K562 (cell line): ENCODE measurements around the gene KLHL35. TPM values are rescaled to one million over a fixed set of nuclear protein-coding genes. Genes with fewer than 3 reads are reported as not detected.

Experiments
- BRF1 ChIP-seq: IDR thresholded peaks from 3 replicates; pipeline ENCODE4 v1.6.1; 2011; ENCODE audit warnings: borderline replicate concordance, mild to moderate bottlenecking; ENCODE audit not compliant: insufficient read length; ENCODE audit errors: extremely low read depth
- GTF2F1 ChIP-seq: IDR thresholded peaks from 2 replicates; pipeline ENCODE4 v1.6.1; 2011; ENCODE audit warnings: low read depth, low read length, improper control_type of control experiment
- HDAC2 ChIP-seq: fragments of 450-650 bp; IDR thresholded peaks from 2 replicates; pipeline ENCODE4 v1.6.1; 2016; ENCODE audit warnings: mild to moderate bottlenecking
- JUNB ChIP-seq: fragments of 450-650 bp; formaldehyde crosslinking; conservative IDR thresholded peaks from 2 replicates; pipeline ENCODE4 v1.4.0; 2020; ENCODE audit warnings: mild to moderate bottlenecking
- NR1H2 ChIP-seq: sonication (generic); formaldehyde crosslinking; IDR thresholded peaks from 2 replicates; pipeline ENCODE4 v1.4.0; 2020; ENCODE audit warnings: mild to moderate bottlenecking, missing genetic modification reagents
- PHF20 ChIP-seq: fragments of 450-650 bp; IDR thresholded peaks from 2 replicates; pipeline ENCODE4 v1.6.1; 2018; ENCODE audit not compliant: partially characterized antibody
- POLR2H ChIP-seq: IDR thresholded peaks from 2 replicates; pipeline ENCODE4 v1.6.1; 2016; ENCODE audit warnings: missing genetic modification characterization, low read depth, mild to moderate bottlenecking, control low read depth, missing compliant biosample characterization, moderate library complexity
- RAD21 ChIP-seq, 2 experiments: fragments of 250-450 bp in 1 of 2; fragments of 450-650 bp in 1 of 2; sonication (Bioruptor Pico) in 1 of 2; formaldehyde crosslinking in 1 of 2; IDR thresholded peaks in 1 of 2; conservative IDR thresholded peaks in 1 of 2; 2 replicates each; pipeline versions ENCODE4 v1.4.0 to v1.8.0; 2020 to 2022; ENCODE audit warnings: mild to moderate bottlenecking in 2 of 2, moderate library complexity in 1 of 2
- RBM14 ChIP-seq: fragments of 200-400 bp; formaldehyde crosslinking; IDR thresholded peaks from 2 replicates; pipeline ENCODE4 v1.6.1; 2018; ENCODE audit warnings: low read depth, mild to moderate bottlenecking, low read length, moderate library complexity, borderline replicate concordance; ENCODE audit not compliant: insufficient read depth
- SMAD4 ChIP-seq: fragments of 250-450 bp; sonication (Bioruptor Pico); conservative IDR thresholded peaks from 2 replicates; pipeline ENCODE4 v1.8.0; 2021; ENCODE audit warnings: inconsistent platforms, mild to moderate bottlenecking, moderate library complexity
- ZNF146 ChIP-seq: IDR thresholded peaks from one replicate; pipeline ENCODE4 v1.6.1; 2018; ENCODE audit warnings: missing compliant biosample characterization; ENCODE audit not compliant: unreplicated experiment
- ZNF184 ChIP-seq: sonication (generic); formaldehyde crosslinking; IDR thresholded peaks from 2 replicates; pipeline ENCODE4 v1.5.0; 2020; ENCODE audit warnings: missing genetic modification reagents
- ZNF41 ChIP-seq: fragments of 250-450 bp; sonication (Bioruptor Pico); conservative IDR thresholded peaks from 2 replicates; pipeline ENCODE4 v1.4.0; 2020; ENCODE audit warnings: mild to moderate bottlenecking
- ZNF444 ChIP-seq: fragments of 250-450 bp; sonication (Bioruptor Pico); IDR thresholded peaks from 2 replicates; pipeline ENCODE4 v1.4.0; 2020; ENCODE audit warnings: mild to moderate bottlenecking, moderate library complexity
- ZNF717 ChIP-seq: fragments of 250-450 bp; sonication (Bioruptor Pico); IDR thresholded peaks from 2 replicates; pipeline ENCODE4 v1.5.0; 2021
- polyA plus RNA-seq, 8 experiments: library from polyadenylated mRNA; depleted of rRNA in 4 of 8; stranded (reverse) in 5 of 8; unstranded in 3 of 8; fragments of >200 nt; fragmentation: Nextera tagmentation in 2 of 8; fragmentation: Illumina TruSeq in 1 of 8; extraction: Ambion mirVana in 2 of 8; extraction: Trizol in 1 of 8; gene quantifications; 2 replicates each; pipeline versions ENCODE4 v1.2.1 to v1.2.3, GENCODE V29; 2011 to 2014; ENCODE audit warnings: inconsistent platforms in 1 of 8, missing spikeins in 1 of 8
- total RNA-seq, 7 experiments: library from RNA; depleted of rRNA in 6 of 7; stranded (reverse); fragments of >200 nt in 6 of 7; fragmentation: Illumina TruSeq in 2 of 7; extraction: Trizol in 2 of 7; gene quantifications; 2 replicates each; pipeline versions ENCODE4 v1.2.1 to v1.2.3, GENCODE V29; 2011 to 2021; ENCODE audit warnings: low replicate concordance in 1 of 7
- TF ChIP-seq, protein P1 (sequence below): fragments of 450-650 bp; IDR thresholded peaks from 2 replicates; pipeline ENCODE4 v1.6.1; 2016; ENCODE audit warnings: antibody characterized with exemption
- TF ChIP-seq, protein P2 (sequence below): fragments of 450-650 bp; formaldehyde crosslinking; IDR thresholded peaks from 2 replicates; pipeline ENCODE4 v1.4.0; 2022; ENCODE audit warnings: missing genetic modification characterization
- TF ChIP-seq, protein P3 (sequence below): fragments of 250-450 bp; sonication (Bioruptor Pico); IDR thresholded peaks from 2 replicates; pipeline ENCODE4 v1.4.0; 2020; ENCODE audit warnings: mild to moderate bottlenecking, moderate library complexity
- TF ChIP-seq, protein P4 (sequence below): fragments of 250-450 bp; sonication (Bioruptor Pico); IDR thresholded peaks from 2 replicates; pipeline ENCODE4 v1.4.0; 2020; ENCODE audit warnings: mild to moderate bottlenecking, moderate library complexity
- TF ChIP-seq, protein P5 (sequence below): fragments of 450-650 bp; formaldehyde crosslinking; IDR thresholded peaks from 2 replicates; pipeline ENCODE4 v1.4.0; 2020; ENCODE audit warnings: mild to moderate bottlenecking, moderate library complexity

KLHL35 gene
- total and polyA plus RNA-seq, 9 of the 15 experiments (the other 6 are each of a cell fraction or from before 2014, with no cell fraction given) = not detected

DNA sequence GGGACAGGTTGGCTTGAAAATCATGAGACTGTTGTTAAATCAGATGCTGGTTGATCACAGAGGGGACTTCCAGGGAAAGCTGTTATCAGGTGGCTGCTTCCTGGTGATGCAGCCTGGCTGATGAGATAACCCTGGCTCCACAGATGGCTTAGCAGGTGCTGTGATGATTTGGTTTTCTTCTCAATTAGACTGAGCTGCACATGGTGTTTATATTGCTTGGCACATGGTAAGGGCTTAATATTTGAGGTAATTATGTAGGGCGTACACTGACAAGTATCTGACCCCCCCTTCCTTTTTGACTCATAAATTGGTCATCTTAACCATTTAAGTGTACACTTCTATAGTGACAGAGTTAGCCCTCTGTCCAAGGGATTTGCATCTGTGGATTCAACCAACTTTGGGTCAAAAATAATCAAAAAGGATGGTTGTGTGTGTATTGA, 26.6 kb downstream of the KLHL35 start (continued):
- TF ChIP-seq, protein P1, sequence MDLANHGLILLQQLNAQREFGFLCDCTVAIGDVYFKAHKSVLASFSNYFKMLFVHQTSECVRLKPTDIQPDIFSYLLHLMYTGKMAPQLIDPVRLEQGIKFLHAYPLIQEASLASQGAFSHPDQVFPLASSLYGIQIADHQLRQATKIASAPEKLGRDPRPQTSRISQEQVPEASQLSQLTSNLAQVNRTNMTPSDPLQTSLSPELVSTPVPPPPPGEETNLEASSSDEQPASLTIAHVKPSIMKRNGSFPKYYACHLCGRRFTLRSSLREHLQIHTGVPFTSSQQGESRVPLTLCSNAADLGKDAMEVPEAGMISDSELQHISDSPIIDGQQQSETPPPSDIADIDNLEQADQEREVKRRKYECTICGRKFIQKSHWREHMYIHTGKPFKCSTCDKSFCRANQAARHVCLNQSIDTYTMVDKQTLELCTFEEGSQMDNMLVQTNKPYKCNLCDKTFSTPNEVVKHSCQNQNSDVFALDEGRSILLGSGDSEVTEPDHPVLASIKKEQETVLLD = peak; percentile 74; the same call in 1 of the 2 replicates
- TF ChIP-seq ZNF41 (CRISPR knock-in tag) (0 out of 2 replicates have a peak, but pooled peaks have one; percentile 30), SMAD4 (CRISPR knock-in tag) (peak; percentile 94), GTF2F1 (no peak), RBM14 (no peak), RAD21 (CRISPR knock-in tag; conservative IDR thresholded peaks at IDR 0.05 in 1 of 2, IDR thresholded peaks at IDR 0.05 in 1 of 2) (no peak), ZNF146 (CRISPR knock-in tag) (no peak), ZNF717 (CRISPR knock-in tag) (no peak), HDAC2 (peak; percentile 80), NR1H2 (CRISPR knock-in tag) (no peak), PHF20 (no peak), POLR2H (tag) (peak; percentile 44; the same call in 1 of the 2 replicates), JUNB (CRISPR knock-in tag) (no peak), ZNF444 (CRISPR knock-in tag) (no peak), ZNF184 (no peak), BRF1 (no peak)
- TF ChIP-seq, protein P2, sequence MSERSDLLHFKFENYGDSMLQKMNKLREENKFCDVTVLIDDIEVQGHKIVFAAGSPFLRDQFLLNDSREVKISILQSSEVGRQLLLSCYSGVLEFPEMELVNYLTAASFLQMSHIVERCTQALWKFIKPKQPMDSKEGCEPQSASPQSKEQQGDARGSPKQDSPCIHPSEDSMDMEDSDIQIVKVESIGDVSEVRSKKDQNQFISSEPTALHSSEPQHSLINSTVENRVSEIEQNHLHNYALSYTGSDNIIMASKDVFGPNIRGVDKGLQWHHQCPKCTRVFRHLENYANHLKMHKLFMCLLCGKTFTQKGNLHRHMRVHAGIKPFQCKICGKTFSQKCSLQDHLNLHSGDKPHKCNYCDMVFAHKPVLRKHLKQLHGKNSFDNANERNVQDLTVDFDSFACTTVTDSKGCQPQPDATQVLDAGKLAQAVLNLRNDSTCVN = no peak
- TF ChIP-seq, protein P3, sequence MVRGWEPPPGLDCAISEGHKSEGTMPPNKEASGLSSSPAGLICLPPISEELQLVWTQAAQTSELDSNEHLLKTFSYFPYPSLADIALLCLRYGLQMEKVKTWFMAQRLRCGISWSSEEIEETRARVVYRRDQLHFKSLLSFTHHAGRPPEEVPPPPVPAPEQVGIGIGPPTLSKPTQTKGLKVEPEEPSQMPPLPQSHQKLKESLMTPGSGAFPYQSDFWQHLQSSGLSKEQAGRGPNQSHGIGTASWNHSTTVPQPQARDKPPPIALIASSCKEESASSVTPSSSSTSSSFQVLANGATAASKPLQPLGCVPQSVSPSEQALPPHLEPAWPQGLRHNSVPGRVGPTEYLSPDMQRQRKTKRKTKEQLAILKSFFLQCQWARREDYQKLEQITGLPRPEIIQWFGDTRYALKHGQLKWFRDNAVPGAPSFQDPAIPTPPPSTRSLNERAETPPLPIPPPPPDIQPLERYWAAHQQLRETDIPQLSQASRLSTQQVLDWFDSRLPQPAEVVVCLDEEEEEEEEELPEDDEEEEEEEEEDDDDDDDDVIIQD = no peak
- TF ChIP-seq, protein P4, sequence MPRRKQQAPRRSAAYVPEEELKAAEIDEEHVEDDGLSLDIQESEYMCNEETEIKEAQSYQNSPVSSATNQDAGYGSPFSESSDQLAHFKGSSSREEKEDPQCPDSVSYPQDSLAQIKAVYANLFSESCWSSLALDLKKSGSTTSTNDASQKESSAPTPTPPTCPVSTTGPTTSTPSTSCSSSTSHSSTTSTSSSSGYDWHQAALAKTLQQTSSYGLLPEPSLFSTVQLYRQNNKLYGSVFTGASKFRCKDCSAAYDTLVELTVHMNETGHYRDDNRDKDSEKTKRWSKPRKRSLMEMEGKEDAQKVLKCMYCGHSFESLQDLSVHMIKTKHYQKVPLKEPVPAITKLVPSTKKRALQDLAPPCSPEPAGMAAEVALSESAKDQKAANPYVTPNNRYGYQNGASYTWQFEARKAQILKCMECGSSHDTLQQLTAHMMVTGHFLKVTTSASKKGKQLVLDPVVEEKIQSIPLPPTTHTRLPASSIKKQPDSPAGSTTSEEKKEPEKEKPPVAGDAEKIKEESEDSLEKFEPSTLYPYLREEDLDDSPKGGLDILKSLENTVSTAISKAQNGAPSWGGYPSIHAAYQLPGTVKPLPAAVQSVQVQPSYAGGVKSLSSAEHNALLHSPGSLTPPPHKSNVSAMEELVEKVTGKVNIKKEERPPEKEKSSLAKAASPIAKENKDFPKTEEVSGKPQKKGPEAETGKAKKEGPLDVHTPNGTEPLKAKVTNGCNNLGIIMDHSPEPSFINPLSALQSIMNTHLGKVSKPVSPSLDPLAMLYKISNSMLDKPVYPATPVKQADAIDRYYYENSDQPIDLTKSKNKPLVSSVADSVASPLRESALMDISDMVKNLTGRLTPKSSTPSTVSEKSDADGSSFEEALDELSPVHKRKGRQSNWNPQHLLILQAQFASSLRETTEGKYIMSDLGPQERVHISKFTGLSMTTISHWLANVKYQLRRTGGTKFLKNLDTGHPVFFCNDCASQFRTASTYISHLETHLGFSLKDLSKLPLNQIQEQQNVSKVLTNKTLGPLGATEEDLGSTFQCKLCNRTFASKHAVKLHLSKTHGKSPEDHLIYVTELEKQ = no peak
- TF ChIP-seq, protein P5, sequence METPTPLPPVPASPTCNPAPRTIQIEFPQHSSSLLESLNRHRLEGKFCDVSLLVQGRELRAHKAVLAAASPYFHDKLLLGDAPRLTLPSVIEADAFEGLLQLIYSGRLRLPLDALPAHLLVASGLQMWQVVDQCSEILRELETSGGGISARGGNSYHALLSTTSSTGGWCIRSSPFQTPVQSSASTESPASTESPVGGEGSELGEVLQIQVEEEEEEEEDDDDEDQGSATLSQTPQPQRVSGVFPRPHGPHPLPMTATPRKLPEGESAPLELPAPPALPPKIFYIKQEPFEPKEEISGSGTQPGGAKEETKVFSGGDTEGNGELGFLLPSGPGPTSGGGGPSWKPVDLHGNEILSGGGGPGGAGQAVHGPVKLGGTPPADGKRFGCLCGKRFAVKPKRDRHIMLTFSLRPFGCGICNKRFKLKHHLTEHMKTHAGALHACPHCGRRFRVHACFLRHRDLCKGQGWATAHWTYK (CRISPR knock-in tag) = no peak; the same call in 1 of the 2 replicates
